Hepatocyte (in vitro differentiated cells): Measurements from ENCODE around the gene LRCH4. TPM values are rescaled to one million over a fixed set of nuclear protein-coding genes. Genes with fewer than 3 reads are reported as not detected.
A peak's percentile ranks its signal among the peaks of the same experiment; 100 is the strongest.

Experiments used
- DNase-seq: peaks from one replicate; pipeline ENCODE4 v3.0.0-alpha.2; 2016; ENCODE audit warnings: low spot score
- H2AFZ ChIP-seq: fragments of 200-600 bp; sonication (generic); 2 replicates; pipeline ENCODE4 v1.6.0; 2016; ENCODE audit warnings: antibody characterized with exemption, mild to moderate bottlenecking
- H3K27ac ChIP-seq: fragments of 200-600 bp; sonication (generic); 2 replicates; pipeline ENCODE4 v1.5.1; 2016; ENCODE audit warnings: mild to moderate bottlenecking
- H3K27me3 ChIP-seq: fragments of 200-600 bp; sonication (generic); 2 replicates; pipeline ENCODE4 v1.6.1; 2016
- H3K36me3 ChIP-seq: fragments of 200-600 bp; sonication (generic); replicated peaks from 2 replicates; pipeline ENCODE4 v1.5.1; 2016; ENCODE audit warnings: low read depth; ENCODE audit not compliant: insufficient read depth
- H3K4me1 ChIP-seq: fragments of 200-600 bp; sonication (generic); 2 replicates; pipeline ENCODE4 v1.5.1; 2016; ENCODE audit warnings: mild to moderate bottlenecking, moderate library complexity; ENCODE audit not compliant: insufficient read depth
- H3K4me2 ChIP-seq: fragments of 200-600 bp; sonication (generic); 2 replicates; pipeline ENCODE4 v1.6.0; 2016
- H3K4me3 ChIP-seq: fragments of 200-600 bp; sonication (generic); 2 replicates; pipeline ENCODE4 v1.5.1; 2016; ENCODE audit warnings: mild to moderate bottlenecking
- H3K79me2 ChIP-seq: fragments of 200-600 bp; sonication (generic); 2 replicates; pipeline ENCODE4 v1.6.0; 2017; ENCODE audit warnings: mild to moderate bottlenecking
- H3K9me2 ChIP-seq: fragments of 200-600 bp; sonication (generic); replicated peaks from 2 replicates; pipeline ENCODE4 v1.6.0; 2017; ENCODE audit warnings: mild to moderate bottlenecking; ENCODE audit not compliant: insufficient read depth
- H3K9me3 ChIP-seq: fragments of 200-600 bp; sonication (generic); 2 replicates; pipeline ENCODE4 v1.5.1; 2016; ENCODE audit warnings: low read depth, mild to moderate bottlenecking
- H4K20me1 ChIP-seq: fragments of 200-600 bp; sonication (generic); 2 replicates; pipeline ENCODE4 v1.6.0; 2016; ENCODE audit warnings: mild to moderate bottlenecking; ENCODE audit not compliant: insufficient read depth, poor library complexity, severe bottlenecking
- EZH2 ChIP-seq: fragments of 200-600 bp; sonication (generic); IDR thresholded peaks from 2 replicates; pipeline ENCODE4 v1.6.1; 2016; ENCODE audit warnings: antibody characterized with exemption, mild to moderate bottlenecking, borderline replicate concordance
- EZH2phosphoT487 ChIP-seq: fragments of 200-600 bp; sonication (generic); IDR thresholded peaks from one replicate; pipeline ENCODE4 v1.6.1; 2018; ENCODE audit warnings: antibody characterized with exemption, mild to moderate bottlenecking, low read depth, moderate library complexity; ENCODE audit not compliant: unreplicated experiment, severe bottlenecking
- WGBS: methylation state at CpG from one replicate; pipeline ENCODE4 v1.1.6; 2016; ENCODE audit warnings: low lambda C conversion rate; ENCODE audit errors: missing lambda C conversion rate; 5-methylcytosine and 5-hydroxymethylcytosine counted together
- polyA plus RNA-seq: library from polyadenylated mRNA; unstranded; fragments of >200 nt; fragmentation: Nextera tagmentation; extraction: Ambion mirVana; gene quantifications from 2 replicates; pipeline ENCODE4 v1.2.1, GENCODE V29; 2016
- total RNA-seq: library from RNA; depleted of rRNA; stranded (reverse); fragments of >200 nt; gene quantifications from 2 replicates; pipeline ENCODE4 v1.2.3, GENCODE V29; 2014
- TF ChIP-seq, protein P1 (sequence below): fragments of 200-600 bp; sonication (generic); IDR thresholded peaks from 2 replicates; pipeline ENCODE4 v1.5.1; 2016; ENCODE audit warnings: antibody characterized with exemption, mild to moderate bottlenecking; ENCODE audit not compliant: poor library complexity

The LRCH4 gene
- total and polyA plus RNA-seq, 2 experiments from 2014 or later, result 40.3 to 105 TPM

DNA sequence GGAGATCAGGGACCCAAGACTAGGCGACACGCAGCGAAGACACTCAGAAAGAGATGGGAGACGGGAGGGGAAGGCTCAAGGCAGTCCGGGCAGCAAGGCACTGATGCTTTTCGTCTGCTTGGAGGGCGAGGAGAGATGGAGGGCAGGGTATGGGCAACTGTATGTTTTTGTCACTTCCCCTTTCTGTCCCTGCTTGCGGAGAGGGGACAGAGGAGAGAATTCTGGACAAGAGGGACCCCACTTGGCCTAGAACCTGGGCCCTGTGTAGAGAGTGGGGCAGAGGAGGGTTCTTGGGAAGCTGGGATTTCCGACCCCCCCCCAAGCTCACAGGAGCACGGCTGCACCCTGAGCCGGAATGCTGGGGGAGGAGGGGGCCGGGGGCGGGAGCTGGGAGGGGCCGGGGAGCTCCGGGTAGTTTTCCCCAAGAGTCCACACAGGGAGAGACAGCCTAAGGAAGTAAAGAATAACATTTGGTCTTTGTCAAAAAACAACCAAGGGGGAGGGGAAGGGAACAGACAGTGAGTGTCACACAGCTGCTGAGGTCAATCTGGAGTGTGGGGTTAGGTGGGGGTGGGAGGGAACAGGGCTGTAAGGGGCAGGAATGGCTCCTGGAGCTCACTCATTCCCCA is 1.8 kb downstream of the LRCH4 start:
- H3K27ac ChIP-seq, result peak overlapping the region; percentile 92
- no peak overlapping the region for H2AFZ ChIP-seq
- H3K4me1 ChIP-seq, result peaks cover 24% of the 10 kb centered on the region
- H3K27me3 ChIP-seq, result no peaks in the 10 kb centered on the region
- peak overlapping the region; percentile 36 for H3K4me3 ChIP-seq
- peaks cover 35% of the 10 kb centered on the region for H3K79me2 ChIP-seq
- H3K9me3 ChIP-seq, result no peaks in the 10 kb centered on the region
- peak overlapping the region; percentile 89 for H3K4me2 ChIP-seq
- no peaks in the 10 kb centered on the region for H3K36me3 ChIP-seq
- no peaks in the 10 kb centered on the region for H3K9me2 ChIP-seq
- peaks cover 17% of the 10 kb centered on the region for H4K20me1 ChIP-seq
- TF ChIP-seq, protein P1, sequence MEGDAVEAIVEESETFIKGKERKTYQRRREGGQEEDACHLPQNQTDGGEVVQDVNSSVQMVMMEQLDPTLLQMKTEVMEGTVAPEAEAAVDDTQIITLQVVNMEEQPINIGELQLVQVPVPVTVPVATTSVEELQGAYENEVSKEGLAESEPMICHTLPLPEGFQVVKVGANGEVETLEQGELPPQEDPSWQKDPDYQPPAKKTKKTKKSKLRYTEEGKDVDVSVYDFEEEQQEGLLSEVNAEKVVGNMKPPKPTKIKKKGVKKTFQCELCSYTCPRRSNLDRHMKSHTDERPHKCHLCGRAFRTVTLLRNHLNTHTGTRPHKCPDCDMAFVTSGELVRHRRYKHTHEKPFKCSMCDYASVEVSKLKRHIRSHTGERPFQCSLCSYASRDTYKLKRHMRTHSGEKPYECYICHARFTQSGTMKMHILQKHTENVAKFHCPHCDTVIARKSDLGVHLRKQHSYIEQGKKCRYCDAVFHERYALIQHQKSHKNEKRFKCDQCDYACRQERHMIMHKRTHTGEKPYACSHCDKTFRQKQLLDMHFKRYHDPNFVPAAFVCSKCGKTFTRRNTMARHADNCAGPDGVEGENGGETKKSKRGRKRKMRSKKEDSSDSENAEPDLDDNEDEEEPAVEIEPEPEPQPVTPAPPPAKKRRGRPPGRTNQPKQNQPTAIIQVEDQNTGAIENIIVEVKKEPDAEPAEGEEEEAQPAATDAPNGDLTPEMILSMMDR, result no peak
- TF ChIP-seq EZH2phosphoT487, result no peak
- TF ChIP-seq EZH2, result no peak
- DNase-seq, result peak; percentile 72
- 62% methylated on average over 11 of the region's 15 CpGs for WGBS

DNA sequence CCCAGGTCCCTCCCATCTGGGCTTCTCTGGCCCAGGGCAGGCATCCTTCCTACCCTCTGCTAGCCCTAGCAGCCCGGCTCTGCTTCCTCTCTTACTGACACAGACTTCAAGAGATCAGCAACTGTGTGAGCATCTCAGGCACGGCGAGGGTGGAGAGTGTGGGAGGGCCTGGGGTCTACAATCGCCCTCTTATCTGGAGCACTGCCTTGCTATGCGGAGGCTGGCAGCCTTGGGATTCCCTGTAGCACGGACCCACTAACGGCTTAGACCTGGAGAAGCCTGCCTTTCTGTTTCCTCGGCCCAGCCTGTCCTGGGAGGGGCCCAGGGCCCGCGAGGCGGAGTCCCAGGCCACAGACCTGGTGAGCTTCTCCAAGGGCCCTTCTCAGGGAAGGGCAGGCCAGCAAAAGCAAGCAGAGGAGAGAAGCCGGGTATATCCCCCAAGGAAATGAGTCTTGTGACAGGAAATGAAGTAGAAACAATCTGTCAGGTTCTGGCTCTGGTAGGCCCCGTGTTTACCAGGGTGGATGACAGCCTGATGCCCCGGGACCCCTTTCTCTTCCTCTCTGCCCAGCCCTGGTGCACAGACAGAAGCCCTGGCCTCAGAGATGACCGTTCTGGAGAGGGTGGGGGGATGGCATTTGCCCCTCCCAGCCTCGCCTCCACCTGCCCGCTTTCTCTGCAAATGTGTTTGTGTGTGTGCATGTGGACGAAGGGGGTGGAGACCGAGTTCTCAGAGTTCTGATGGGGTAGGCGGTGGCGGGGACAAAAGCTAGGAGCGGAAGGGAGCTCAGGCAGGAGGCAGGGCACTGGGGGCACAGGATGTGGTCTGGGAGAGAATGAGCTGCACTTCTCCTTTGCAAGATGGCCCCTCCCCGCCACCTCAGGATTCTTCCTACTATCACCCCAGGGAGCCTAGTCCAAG is 2.5 kb downstream of the LRCH4 start:
- Histone ChIP-seq H3K27ac (peak overlapping the region; percentile 92), H3K9me3 (no peaks in the 10 kb centered on the region), H3K4me1 (peaks cover 24% of the 10 kb centered on the region), H3K4me2 (peak overlapping the region; percentile 89), H3K79me2 (peaks cover 35% of the 10 kb centered on the region), H3K27me3 (no peaks in the 10 kb centered on the region), H4K20me1 (peaks cover 17% of the 10 kb centered on the region), H3K4me3 (peak overlapping the region; percentile 19), H3K36me3 (no peaks in the 10 kb centered on the region), H3K9me2 (no peaks in the 10 kb centered on the region), H2AFZ (no peak overlapping the region)
- WGBS, result 50% methylated on average over 23 of the region's 23 CpGs
- peak; percentile 77 for DNase-seq
- TF ChIP-seq EZH2phosphoT487, result no peak
- TF ChIP-seq EZH2, result no peak
- TF ChIP-seq, protein P1, result no peak

DNA sequence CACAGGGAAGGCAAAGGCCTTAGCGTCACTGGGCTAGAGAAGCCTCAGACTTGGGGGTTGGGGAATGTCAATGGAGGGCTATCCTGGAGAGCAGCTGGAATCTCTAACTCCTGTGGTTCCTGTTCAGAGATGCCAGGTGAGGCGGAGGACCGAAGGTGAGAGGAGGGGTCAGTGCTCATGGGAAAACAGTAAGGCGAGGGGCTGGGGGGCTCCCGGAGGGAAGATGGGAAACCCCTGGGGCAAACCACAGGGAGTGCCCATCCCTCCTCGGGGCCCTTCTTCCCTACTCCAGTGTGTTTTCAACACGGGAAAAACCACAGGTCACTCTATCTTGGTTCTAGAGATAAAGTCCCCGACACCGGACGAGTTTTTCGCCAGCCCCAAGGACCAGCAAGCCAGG is 3.3 kb downstream of the LRCH4 start:
- no peak for TF ChIP-seq EZH2
- TF ChIP-seq, protein P1, result no peak
- TF ChIP-seq EZH2phosphoT487, result no peak
- 80% methylated on average over 11 of the region's 11 CpGs for WGBS
- peaks cover 35% of the 10 kb centered on the region for H3K79me2 ChIP-seq
- peak overlapping the region; percentile 92 for H3K27ac ChIP-seq
- no peaks in the 10 kb centered on the region for H3K9me2 ChIP-seq
- no peak overlapping the region for H2AFZ ChIP-seq
- peaks cover 24% of the 10 kb centered on the region for H3K4me1 ChIP-seq
- no peaks in the 10 kb centered on the region for H3K27me3 ChIP-seq
- peaks cover 17% of the 10 kb centered on the region for H4K20me1 ChIP-seq
- H3K4me3 ChIP-seq, result no peak overlapping the region
- H3K4me2 ChIP-seq, result peak overlapping the region; percentile 89
- DNase-seq, result no peak
- H3K36me3 ChIP-seq, result no peaks in the 10 kb centered on the region
- H3K9me3 ChIP-seq, result no peaks in the 10 kb centered on the region
